NCI-H2081 (cell line): ENCODE measurements around the gene RALY.

Experiments
- DNase-seq, 2 experiments: peaks; one replicate each; lab custom pipeline; 2025; lab: John Stamatoyannopoulos, UW

The RALY gene

DNA sequence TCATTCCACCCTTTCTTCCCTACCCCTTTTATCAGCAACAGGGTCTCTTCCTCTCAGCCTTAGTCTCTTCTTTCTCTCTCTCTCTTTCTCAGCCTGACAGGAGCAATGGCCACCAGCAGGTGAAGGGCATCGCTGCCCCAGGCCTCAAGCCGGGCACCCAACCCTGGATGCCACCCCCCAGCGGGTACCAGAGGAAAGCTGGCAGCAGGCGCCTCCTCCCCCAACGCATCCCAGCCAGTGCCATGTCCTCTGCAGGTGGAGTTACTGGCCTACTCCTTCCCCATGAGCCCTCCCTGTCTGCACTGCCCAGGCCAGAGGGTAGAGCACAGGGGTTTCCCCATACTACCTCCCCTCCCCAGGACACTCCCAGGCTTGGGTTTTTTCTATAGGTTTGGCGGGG is 86.1 kb downstream of the RALY start:
- no peak for DNase-seq

DNA sequence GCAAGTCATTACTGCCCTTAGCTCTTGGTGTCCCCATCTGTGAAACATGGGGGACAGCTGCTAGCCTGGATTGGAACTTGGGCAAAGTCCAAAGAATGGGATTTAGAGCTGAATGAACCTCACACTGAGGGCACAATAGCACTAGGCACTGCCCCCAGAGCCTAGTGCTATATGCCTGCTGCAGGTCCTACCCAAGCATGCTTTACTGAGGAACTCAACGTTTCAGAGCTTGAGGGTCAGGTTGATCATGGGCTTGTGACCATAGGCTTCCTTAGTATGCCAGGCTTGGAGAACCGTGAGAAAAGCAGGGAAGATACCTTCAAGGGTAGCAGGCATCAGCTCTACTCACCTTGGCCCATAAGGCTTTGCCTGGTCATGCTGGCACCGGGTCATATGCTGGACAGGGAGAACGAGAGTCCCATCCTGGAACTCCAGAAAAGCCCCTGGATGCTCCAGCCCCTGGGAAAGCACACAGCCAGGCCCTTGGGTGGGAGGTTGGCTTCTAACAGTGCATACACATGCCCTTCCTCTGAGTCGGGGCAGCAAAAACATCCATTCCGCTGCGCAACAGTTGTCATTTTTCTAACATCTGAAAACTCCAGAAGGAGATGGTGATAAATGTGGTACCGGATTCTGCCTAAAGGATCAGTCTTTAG is 88.6 kb downstream of the RALY start:
- no peak for DNase-seq

DNA sequence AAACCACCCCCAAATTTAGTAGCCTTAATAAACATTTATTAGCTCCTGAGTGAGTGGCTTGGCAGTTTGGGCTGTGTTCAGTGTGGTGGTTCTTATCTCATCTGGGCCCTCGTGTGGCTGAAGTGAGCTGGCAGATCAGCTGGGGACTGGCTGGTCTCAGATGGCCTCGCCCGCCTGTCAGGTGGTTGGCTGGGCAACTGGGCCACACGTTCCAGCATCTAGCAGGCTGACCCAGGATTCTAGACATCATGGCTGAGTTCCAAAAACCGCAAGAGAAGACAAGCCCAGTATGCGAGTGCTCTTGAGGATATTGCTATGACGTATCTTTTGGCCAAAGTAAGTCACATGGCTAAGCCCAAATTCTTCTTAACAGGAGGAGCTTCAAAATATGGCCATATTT is 89.4 kb downstream of the RALY start:
- DNase-seq: no peak

DNA sequence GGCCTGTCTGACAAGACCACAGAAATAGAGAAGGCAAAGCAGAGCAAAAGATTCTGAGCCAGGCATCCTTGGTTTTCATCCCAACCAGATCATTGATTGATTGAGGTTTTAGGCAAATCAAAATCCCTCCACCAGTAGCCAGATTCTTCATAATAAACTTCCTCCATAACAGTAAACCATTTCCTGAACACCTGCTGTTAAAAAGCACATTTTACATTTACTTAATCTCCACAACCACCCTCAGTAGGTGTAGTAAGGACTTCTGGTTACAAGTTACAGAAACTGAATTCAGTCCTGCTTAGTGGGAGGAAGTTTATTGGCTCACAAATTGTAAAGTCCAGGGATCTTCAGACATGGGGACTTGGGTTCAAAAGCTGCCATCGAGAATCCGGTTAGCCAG is 90.1 kb downstream of the RALY start:
- no peak for DNase-seq

DNA sequence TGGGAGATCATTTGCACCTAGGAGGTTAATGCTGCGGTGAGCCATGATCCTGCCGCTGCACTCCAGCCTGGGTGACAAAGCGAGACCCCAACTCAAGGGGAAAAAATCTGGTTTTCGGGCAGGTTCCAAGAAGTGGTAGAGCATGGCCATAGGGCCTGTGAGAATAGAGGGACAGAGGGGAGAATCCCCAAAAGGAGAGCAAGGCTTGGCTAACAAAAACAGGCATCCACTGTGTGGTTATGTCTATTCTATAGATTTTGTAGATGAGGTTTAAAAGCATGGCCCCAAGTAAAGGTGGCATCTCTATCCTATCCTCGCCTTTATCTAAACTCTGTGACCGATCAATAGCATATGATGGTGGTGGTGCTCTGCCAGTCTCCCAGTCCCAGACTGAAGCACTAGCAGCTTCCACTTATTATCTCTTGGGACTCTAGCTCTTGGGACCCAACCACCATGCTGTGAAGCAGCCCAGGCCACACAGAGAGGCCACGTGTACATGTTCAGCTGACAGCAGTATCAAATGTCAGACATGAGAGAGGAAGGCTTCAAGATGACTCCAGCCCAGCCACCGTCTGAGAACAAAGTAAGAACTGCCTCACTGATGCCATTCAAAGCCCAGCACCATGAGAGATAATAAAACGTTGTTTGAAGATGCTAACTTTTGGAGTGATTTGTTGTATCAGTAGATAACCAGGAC is 90.7 kb downstream of the RALY start:
- no peak for DNase-seq

DNA sequence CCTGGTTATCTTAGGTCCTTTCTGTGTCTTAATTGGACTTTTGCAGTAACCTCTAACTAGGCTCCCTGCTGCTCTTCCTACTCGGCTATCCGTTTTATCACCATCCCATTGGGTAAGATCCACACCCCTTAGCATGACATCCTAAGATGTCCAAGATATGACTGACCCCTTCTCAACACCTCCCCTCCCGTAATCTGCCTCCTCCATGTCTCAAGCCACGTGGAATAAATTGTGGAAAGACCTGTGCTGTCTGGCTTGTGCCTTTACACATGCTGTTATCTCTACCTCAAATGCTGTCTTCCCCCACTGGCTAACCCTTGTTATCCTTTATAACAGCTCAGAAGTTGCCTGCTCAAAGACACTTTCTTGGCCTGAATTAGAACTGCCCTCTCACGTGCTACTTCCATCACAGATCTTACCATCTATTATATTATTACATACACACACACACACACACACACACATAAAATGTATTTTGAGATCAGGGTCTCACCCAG is 91.9 kb downstream of the RALY start:
- no peak for DNase-seq

DNA sequence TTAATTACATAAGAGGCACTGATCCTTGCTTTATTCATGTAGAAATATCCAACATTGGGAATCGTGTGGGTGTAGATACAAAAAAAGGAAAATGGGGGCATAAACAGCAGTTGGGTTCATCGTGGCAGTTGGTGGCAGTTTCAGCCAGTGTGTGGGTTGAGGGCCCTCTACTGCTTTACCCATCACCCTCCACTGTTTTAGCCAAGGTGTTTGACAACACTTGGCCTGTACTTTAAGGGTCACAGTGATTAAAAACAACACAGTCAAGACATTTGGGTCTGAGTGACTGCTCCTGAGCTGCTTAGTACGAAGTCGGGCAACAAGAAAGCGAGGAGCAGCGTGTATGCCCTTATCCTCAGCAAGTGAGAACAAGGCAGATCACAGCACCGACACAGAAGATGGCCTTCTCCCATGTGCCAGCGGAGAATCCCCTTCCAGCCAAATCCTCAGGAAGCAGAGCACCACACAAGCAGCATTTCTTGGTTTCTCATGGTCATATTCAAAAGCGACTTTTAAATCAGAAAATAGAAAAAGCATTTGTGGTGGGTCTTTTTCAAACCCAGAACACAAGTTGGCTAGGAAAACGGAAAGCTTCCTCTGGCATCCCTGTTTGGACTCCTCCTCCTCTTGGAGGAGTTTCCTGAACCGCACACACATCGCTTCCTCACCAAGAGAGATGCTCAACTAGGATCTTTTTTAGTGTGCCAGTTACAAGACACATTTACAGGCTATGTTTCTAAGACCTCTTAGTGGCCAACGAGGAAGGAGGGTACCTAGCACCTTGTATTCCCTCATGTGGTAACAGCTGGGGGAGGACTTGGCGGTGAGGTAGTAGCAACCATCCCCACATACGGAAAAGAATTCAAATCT is 94.8 kb downstream of the RALY start:
- no peak for DNase-seq

- DNase-seq: no peak
Observed at GRCh38 chr20:34089175-34089479, 95.4 kb downstream of the RALY start.

- peak in 1 of 2 experiments; percentile 68 for DNase-seq
Observed at GRCh38 chr20:34089655-34090345, 96.1 kb downstream of the RALY start.

- DNase-seq: no peak
Observed at GRCh38 chr20:34090645-34091044, 96.9 kb downstream of the RALY start.

GRCh38 chr20:34091637-34092200 is 98.0 kb downstream of the RALY start:
- no peak for DNase-seq

- DNase-seq: no peak
Observed at GRCh38 chr20:34093895-34094294, 100.2 kb downstream of the RALY start.

GRCh38 chr20:34095825-34096224 is 102.1 kb downstream of the RALY start:
- DNase-seq: no peak

- no peak for DNase-seq
Observed at GRCh38 chr20:34096699-34097444, 103.2 kb downstream of the RALY start.

- no peak for DNase-seq
Observed at GRCh38 chr20:34098570-34098969, 104.9 kb downstream of the RALY start.

- no peak for DNase-seq
Observed at GRCh38 chr20:34099675-34100074, 106.0 kb downstream of the RALY start.

GRCh38 chr20:34100576-34100975 is 106.9 kb downstream of the RALY start:
- DNase-seq: no peak

- no peak for DNase-seq
Observed at GRCh38 chr20:34102342-34102741, 108.6 kb downstream of the RALY start.

GRCh38 chr20:34104059-34104458 is 110.3 kb downstream of the RALY start:
- DNase-seq: no peak

DNA sequence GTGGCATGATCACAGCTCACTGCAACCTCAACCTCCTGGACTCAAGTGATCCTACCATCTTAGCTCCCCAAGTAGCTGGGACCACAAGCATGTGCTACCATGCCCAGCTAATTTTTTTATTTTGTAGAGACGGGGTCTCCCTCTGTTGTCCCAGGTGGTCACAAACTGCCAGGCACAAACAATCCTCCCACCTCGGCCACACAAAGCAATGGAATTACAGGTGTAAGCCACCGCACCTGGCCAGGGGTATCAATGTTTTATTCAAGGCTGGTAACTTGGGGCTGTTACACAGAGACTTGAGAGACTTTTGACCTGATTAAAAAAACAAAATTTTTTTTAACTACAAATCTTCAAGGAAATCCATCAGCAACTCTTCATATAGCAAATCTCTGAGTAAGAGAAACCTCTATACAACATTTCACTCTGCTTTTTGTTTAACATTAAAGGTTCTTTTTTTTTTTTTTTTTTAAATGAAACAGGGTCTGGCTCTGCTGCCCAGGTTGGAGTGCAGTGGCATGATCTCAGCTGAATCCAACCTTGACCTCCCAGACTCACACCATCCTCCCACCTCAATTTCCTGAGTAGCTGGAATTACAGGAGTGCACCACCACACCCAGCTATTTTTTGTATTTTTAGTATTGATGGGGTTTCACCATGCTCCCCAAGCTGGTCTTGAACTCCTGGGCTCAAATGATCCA is 112.4 kb downstream of the RALY start:
- no peak for DNase-seq
